ENCODE results near the gene FAM184B.
"Not testable (repeated sequence)": the region's sequence is repeated elsewhere in the genome, so short reads cannot be mapped to it uniquely, and the experiment has no call there.

FAM184B gene

GRCh38 chr4:17664755-17665154, 116.7 kb downstream of the FAM184B start (continued):
- no peak for TF ChIP-seq ZNF292 (tag by site-specific recombination; IDR thresholded peaks at IDR 0.05; ENCODE audit: borderline replicate concordance, low read depth)
- TF ChIP-seq YY1 (tag by site-specific recombination; IDR thresholded peaks at IDR 0.05): no peak
- no peak for TF ChIP-seq ZNF10 (tag by site-specific recombination; IDR thresholded peaks at IDR 0.05)
- TF ChIP-seq ZNF416 (tag by site-specific recombination; IDR thresholded peaks at IDR 0.05): no peak
- TF ChIP-seq ZNF16 (tag by site-specific recombination; IDR thresholded peaks at IDR 0.05; ENCODE audit: low read depth): no peak
- TF ChIP-seq, protein P1, sequence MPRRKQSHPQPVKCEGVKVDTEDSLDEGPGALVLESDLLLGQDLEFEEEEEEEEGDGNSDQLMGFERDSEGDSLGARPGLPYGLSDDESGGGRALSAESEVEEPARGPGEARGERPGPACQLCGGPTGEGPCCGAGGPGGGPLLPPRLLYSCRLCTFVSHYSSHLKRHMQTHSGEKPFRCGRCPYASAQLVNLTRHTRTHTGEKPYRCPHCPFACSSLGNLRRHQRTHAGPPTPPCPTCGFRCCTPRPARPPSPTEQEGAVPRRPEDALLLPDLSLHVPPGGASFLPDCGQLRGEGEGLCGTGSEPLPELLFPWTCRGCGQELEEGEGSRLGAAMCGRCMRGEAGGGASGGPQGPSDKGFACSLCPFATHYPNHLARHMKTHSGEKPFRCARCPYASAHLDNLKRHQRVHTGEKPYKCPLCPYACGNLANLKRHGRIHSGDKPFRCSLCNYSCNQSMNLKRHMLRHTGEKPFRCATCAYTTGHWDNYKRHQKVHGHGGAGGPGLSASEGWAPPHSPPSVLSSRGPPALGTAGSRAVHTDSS (tag by site-specific recombination; IDR thresholded peaks at IDR 0.05): no peak
- no peak for TF ChIP-seq OVOL3 (tag by site-specific recombination; IDR thresholded peaks at IDR 0.05)
- no peak for TF ChIP-seq ZNF366 (tag by site-specific recombination; conservative IDR thresholded peaks at IDR 0.05)

- ChIA-PET CTCF (no interaction called here), POLR2A (no interaction called here)
- H3K9me3 ChIP-seq (ENCODE audit: control insufficient read depth, insufficient read depth, low read depth, low read length): no peaks in the 10 kb centered on the region
- TF ChIP-seq ZNF707 (tag by site-specific recombination; IDR thresholded peaks at IDR 0.05): no peak
- TF ChIP-seq ZBTB11 (tag by site-specific recombination; conservative IDR thresholded peaks at IDR 0.05; ENCODE audit: low read depth): no peak
- H3K4me3 ChIP-seq (ENCODE audit: low read depth, low read length): no peak overlapping the region
- no peak overlapping the region for H3K27ac ChIP-seq (ENCODE audit: extremely low read depth, low read depth, low read length)
- H3K4me1 ChIP-seq (ENCODE audit: control insufficient read depth, insufficient read depth, low read length): no peaks in the 10 kb centered on the region
- H3K36me3 ChIP-seq (ENCODE audit: control insufficient read depth in 2 of 2, insufficient read depth in 1 of 2, low read length in 2 of 2): no peaks in the 10 kb centered on the region
Measured at GRCh38 chr4:17662694-17663093, 118.7 kb downstream of the FAM184B start.

DNA sequence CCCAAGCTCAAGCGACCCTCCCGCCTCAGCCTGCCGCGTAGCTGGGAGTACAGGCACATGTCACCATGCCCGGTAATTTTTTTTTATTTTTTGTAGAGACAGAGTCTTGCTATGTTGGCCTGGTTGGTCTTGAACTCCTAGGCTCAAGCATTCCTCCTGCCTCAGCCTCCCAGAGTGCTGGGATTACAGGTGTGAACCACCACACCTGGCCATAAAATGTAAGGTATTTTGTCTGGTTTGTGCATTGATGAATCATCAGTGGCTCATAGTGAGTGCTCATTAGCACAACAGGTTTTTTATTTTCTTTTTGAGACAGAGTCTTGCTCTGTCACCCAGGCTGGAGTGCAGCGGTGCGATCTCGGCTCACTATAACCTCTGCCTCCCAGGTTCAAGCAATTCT, 122.2 kb downstream of the FAM184B start:
- POLR2A ChIA-PET; H3K4me3 ChIP-seq (ENCODE audit: low read depth, low read length); H3K9me3 ChIP-seq (ENCODE audit: control insufficient read depth, insufficient read depth, low read depth, low read length); H3K4me1 ChIP-seq (ENCODE audit: control insufficient read depth, insufficient read depth, low read length); CTCF ChIA-PET; H3K27ac ChIP-seq (ENCODE audit: extremely low read depth, low read depth, low read length); H3K36me3 ChIP-seq (ENCODE audit: control insufficient read depth in 2 of 2, insufficient read depth in 1 of 2, low read length in 2 of 2): not testable (repeated sequence)

GRCh38 chr4:17657849-17658248, 123.6 kb downstream of the FAM184B start:
- TF ChIP-seq ZNF585B (tag by site-specific recombination; IDR thresholded peaks at IDR 0.05): no peak
- Histone ChIP-seq H3K27ac (ENCODE audit: extremely low read depth, low read depth, low read length) (no peak overlapping the region), H3K4me1 (ENCODE audit: control insufficient read depth, insufficient read depth, low read length) (no peaks in the 10 kb centered on the region), H3K4me3 (ENCODE audit: low read depth, low read length) (no peak overlapping the region), H3K36me3 (ENCODE audit: control insufficient read depth in 2 of 2, insufficient read depth in 1 of 2, low read length in 2 of 2) (no peaks in the 10 kb centered on the region), H3K9me3 (ENCODE audit: control insufficient read depth, insufficient read depth, low read depth, low read length) (no peaks in the 10 kb centered on the region)
- ChIA-PET CTCF (no interaction called here), POLR2A (no interaction called here)

GRCh38 chr4:17657090-17657489, 124.3 kb downstream of the FAM184B start:
- CTCF ChIA-PET: no interaction called here
- TF ChIP-seq ZSCAN23 (tag by site-specific recombination; IDR thresholded peaks at IDR 0.05) (no peak), KLF17 (tag by site-specific recombination; IDR thresholded peaks at IDR 0.05) (no peak), MZF1 (tag by site-specific recombination; IDR thresholded peaks at IDR 0.05; ENCODE audit: borderline replicate concordance) (no peak), WT1 (tag by site-specific recombination; IDR thresholded peaks at IDR 0.05) (no peak), ZNF707 (tag by site-specific recombination; IDR thresholded peaks at IDR 0.05) (no peak), ZNF274 (IDR thresholded peaks at IDR 0.05; ENCODE audit: low read length) (no peak), ZNF274 (tag by site-specific recombination; IDR thresholded peaks at IDR 0.05; ENCODE audit: borderline replicate concordance) (no peak), BCL6B (tag by site-specific recombination; IDR thresholded peaks at IDR 0.05) (no peak), ZBTB44 (tag by site-specific recombination; IDR thresholded peaks at IDR 0.05) (no peak)

More at GRCh38 chr4:17657090-17657489, 124.3 kb downstream of the FAM184B start:
- Histone ChIP-seq H3K27ac (ENCODE audit: extremely low read depth, low read depth, low read length) (no peak overlapping the region), H3K4me3 (ENCODE audit: low read depth, low read length) (no peak overlapping the region), H3K36me3 (ENCODE audit: control insufficient read depth in 2 of 2, insufficient read depth in 1 of 2, low read length in 2 of 2) (no peaks in the 10 kb centered on the region), H3K4me1 (ENCODE audit: control insufficient read depth, insufficient read depth, low read length) (no peaks in the 10 kb centered on the region), H3K9me3 (ENCODE audit: control insufficient read depth, insufficient read depth, low read depth, low read length) (no peaks in the 10 kb centered on the region)
- POLR2A ChIA-PET: no interaction called here
